HCT116 (cell line): ENCODE measurements around the gene ATOH8. TPM values are rescaled to one million over a fixed set of nuclear protein-coding genes. Genes with fewer than 3 reads are reported as not detected.

ENCODE experiments used
- ATAC-seq: fragments of 200-7000 bp; cut with Tn5 transposase; 2 replicates; pipeline ENCODE4 v1.9.1; 2020; ENCODE audit warnings: mild to moderate bottlenecking, moderate library complexity
- BruUV-seq: library from RNA; stranded (reverse); fragments of 400-500 nt; replicated peaks from 2 replicates; lab custom pipeline; 2021; lab: Mats Ljungman, UMichigan
- CTCF ChIA-PET: fragments of 300-600 bp; sonication (Branson Sonifier 250); formaldehyde crosslinking; loops from one replicate; lab custom pipeline; 2021; ENCODE audit warnings: antibody characterized with exemption; lab: Charles Lee
- POLR2A ChIA-PET: fragments of 300-600, 350-600 bp; sonication (Branson Sonifier 250); formaldehyde crosslinking; loops from one replicate; lab custom pipeline; 2021; ENCODE audit warnings: antibody characterized with exemption; lab: Charles Lee
- RAD21 ChIA-PET, 2 experiments: fragments of 300-600 bp; sonication (Branson Sonifier 250); formaldehyde crosslinking; loops; one replicate each; lab custom pipeline; 2023; ENCODE audit warnings: low total read pairs in 2 of 2; ENCODE audit not compliant: uncharacterized antibody in 2 of 2, unreplicated experiment in 2 of 2, low non-redundant PET in 1 of 2; lab: Charles Lee
- DNase-seq: peaks from one replicate; pipeline ENCODE4 v3.0.0-alpha.2; 2010; ENCODE audit warnings: low read depth, low spot score
- H2AFZ ChIP-seq: fragments of 200-600 bp; shearing (Covaris generic), sonication (generic); 2 replicates; pipeline ENCODE4 v1.6.1; 2017; ENCODE audit warnings: low read depth, mixed run types, mixed read lengths, antibody characterized with exemption, low read length; ENCODE audit not compliant: poor library complexity, severe bottlenecking
- H3K27ac ChIP-seq: 2 replicates; pipeline ENCODE4 v1.5.1; 2012; ENCODE audit warnings: low read depth, low read length
- H3K27me3 ChIP-seq: fragments of 200-600 bp; sonication (generic); 2 replicates; pipeline ENCODE4 v1.6.1; 2016; ENCODE audit warnings: mixed run types, low read length, mixed read lengths; ENCODE audit not compliant: insufficient read depth
- H3K36me3 ChIP-seq, 2 experiments: fragments of 200-500 bp in 1 of 2; fragments of 200-600 bp in 1 of 2; sonication (Bioruptor generic) in 1 of 2; sonication (generic) in 1 of 2; 2 replicates each; pipeline versions ENCODE4 v1.5.1 to v1.6.1; 2014 to 2016; ENCODE audit warnings: low read length in 2 of 2, inconsistent platforms in 1 of 2, mixed read lengths in 1 of 2, mixed run types in 1 of 2; ENCODE audit not compliant: insufficient read depth in 2 of 2, control insufficient read depth in 1 of 2
- H3K4me1 ChIP-seq, 2 experiments: fragments of 200-600 bp in 1 of 2; sonication (generic) in 1 of 2; 2 replicates each; pipeline versions ENCODE4 v1.5.1 to v1.6.1; 2012 to 2017; ENCODE audit warnings: low read length in 2 of 2, inconsistent platforms in 1 of 2, mild to moderate bottlenecking in 1 of 2, mixed read lengths in 1 of 2, mixed run types in 1 of 2, moderate library complexity in 1 of 2; ENCODE audit not compliant: insufficient read depth in 2 of 2, control insufficient read depth in 1 of 2
- H3K4me2 ChIP-seq: fragments of 200-600 bp; sonication (generic); 2 replicates; pipeline ENCODE4 v1.6.1; 2017; ENCODE audit warnings: mixed run types, low read length, mixed read lengths
- H3K4me3 ChIP-seq, 2 experiments: fragments of 200-600 bp in 1 of 2; sonication (generic) in 1 of 2; replicated peaks in 1 of 2; 2 replicates each; pipeline ENCODE4 v1.5.1; 2011 to 2016; ENCODE audit warnings: low read length in 2 of 2, control low read depth in 1 of 2, low read depth in 1 of 2, mild to moderate bottlenecking in 1 of 2, mixed read lengths in 1 of 2, mixed run types in 1 of 2
- H3K79me2 ChIP-seq: fragments of 200-600 bp; sonication (generic); 2 replicates; pipeline ENCODE4 v1.6.1; 2017; ENCODE audit warnings: mild to moderate bottlenecking, mixed run types, low read length, moderate library complexity, mixed read lengths; ENCODE audit not compliant: insufficient read depth
- H3K9ac ChIP-seq: fragments of 200-600 bp; sonication (generic); 2 replicates; pipeline ENCODE4 v1.6.1; 2016; ENCODE audit warnings: low read length, mixed read lengths
- H3K9me2 ChIP-seq: fragments of 200-600 bp; sonication (generic), shearing (Covaris generic); 2 replicates; pipeline ENCODE4 v1.6.1; 2017; ENCODE audit warnings: mixed run types, mild to moderate bottlenecking, moderate library complexity; ENCODE audit not compliant: insufficient read depth
- H3K9me3 ChIP-seq, 2 experiments: fragments of 200-500 bp in 1 of 2; fragments of 200-600 bp in 1 of 2; sonication (Bioruptor generic) in 1 of 2; sonication (generic) in 1 of 2; 2 replicates each; pipeline ENCODE4 v1.6.1; 2014 to 2017; ENCODE audit warnings: low read length in 2 of 2, mixed read lengths in 2 of 2, inconsistent platforms in 1 of 2, low read depth in 1 of 2, mild to moderate bottlenecking in 1 of 2, mixed run types in 1 of 2, moderate library complexity in 1 of 2; ENCODE audit not compliant: control insufficient read depth in 1 of 2, insufficient read depth in 1 of 2
- H4K20me1 ChIP-seq: fragments of 200-600 bp; sonication (generic), shearing (Covaris generic); 2 replicates; pipeline ENCODE4 v1.6.1; 2017; ENCODE audit warnings: mixed run types, mild to moderate bottlenecking, moderate library complexity; ENCODE audit not compliant: insufficient read depth
- CBX3 ChIP-seq: IDR thresholded peaks from 2 replicates; pipeline ENCODE4 v1.6.1; 2012; ENCODE audit warnings: low read depth
- CEBPB ChIP-seq: IDR thresholded peaks from 2 replicates; pipeline ENCODE4 v1.6.1; 2012; ENCODE audit warnings: low read depth
- ELF1 ChIP-seq: IDR thresholded peaks from 2 replicates; pipeline ENCODE4 v1.6.1; 2012; ENCODE audit warnings: low read depth, borderline replicate concordance
- FOSL1 ChIP-seq: IDR thresholded peaks from 2 replicates; pipeline ENCODE4 v1.6.1; 2012; ENCODE audit warnings: low read depth
- JUND ChIP-seq: IDR thresholded peaks from 2 replicates; pipeline ENCODE4 v1.6.1; 2012
- POLR2A ChIP-seq: IDR thresholded peaks from 2 replicates; pipeline ENCODE4 v1.7.0; 2011; ENCODE audit warnings: borderline replicate concordance; ENCODE audit not compliant: insufficient read depth, insufficient read length; ENCODE audit errors: extremely low read depth
- POLR2AphosphoS5 ChIP-seq: IDR thresholded peaks from 2 replicates; pipeline ENCODE4 v1.6.1; 2011; ENCODE audit warnings: mild to moderate bottlenecking, low read depth, low read length, moderate library complexity
- SIN3A ChIP-seq: IDR thresholded peaks from 2 replicates; pipeline ENCODE4 v1.6.1; 2012; ENCODE audit warnings: low read depth
- SP1 ChIP-seq: IDR thresholded peaks from 2 replicates; pipeline ENCODE4 v1.6.1; 2012; ENCODE audit warnings: low read depth
- SRF ChIP-seq: IDR thresholded peaks from 2 replicates; pipeline ENCODE4 v1.6.1; 2012; ENCODE audit warnings: low read depth
- ZFX ChIP-seq: fragments of 450-650 bp; IDR thresholded peaks from 2 replicates; pipeline ENCODE4 v1.6.1; 2017
- intact Hi-C: fragments of 100-400 bp; cut with micrococcal nuclease; formaldehyde crosslinking; loops from 2 replicates; pipeline ENCODE4 v1.10.0; 2022
- total RNA-seq: library from RNA; stranded (reverse); gene quantifications from one replicate; pipeline ENCODE4 v1.2.1, GENCODE V29; 2021; ENCODE audit not compliant: unreplicated experiment
- TF ChIP-seq, protein P1 (sequence below): IDR thresholded peaks from 2 replicates; pipeline ENCODE4 v1.6.1; 2012
- TF ChIP-seq, protein P2 (sequence below), 3 experiments: fragments of 200-600 bp in 1 of 3; sonication (generic) in 1 of 3; IDR thresholded peaks in 2 of 3; conservative IDR thresholded peaks in 1 of 3; 2 replicates each; pipeline ENCODE4 v1.5.1; 2012 to 2017; ENCODE audit warnings: low read depth in 2 of 3, low read length in 2 of 3, antibody characterized with exemption in 1 of 3, borderline replicate concordance in 1 of 3, control low read depth in 1 of 3, mild to moderate bottlenecking in 1 of 3, mixed read lengths in 1 of 3, mixed run types in 1 of 3, moderate library complexity in 1 of 3; ENCODE audit not compliant: insufficient read depth in 1 of 3
- TF ChIP-seq, protein P3 (sequence below): IDR thresholded peaks from 2 replicates; pipeline ENCODE4 v1.6.1; 2012; ENCODE audit warnings: low read depth

Gene ATOH8
- total RNA-seq, 1 experiment from 2014 or later, result 0.74 TPM

DNA sequence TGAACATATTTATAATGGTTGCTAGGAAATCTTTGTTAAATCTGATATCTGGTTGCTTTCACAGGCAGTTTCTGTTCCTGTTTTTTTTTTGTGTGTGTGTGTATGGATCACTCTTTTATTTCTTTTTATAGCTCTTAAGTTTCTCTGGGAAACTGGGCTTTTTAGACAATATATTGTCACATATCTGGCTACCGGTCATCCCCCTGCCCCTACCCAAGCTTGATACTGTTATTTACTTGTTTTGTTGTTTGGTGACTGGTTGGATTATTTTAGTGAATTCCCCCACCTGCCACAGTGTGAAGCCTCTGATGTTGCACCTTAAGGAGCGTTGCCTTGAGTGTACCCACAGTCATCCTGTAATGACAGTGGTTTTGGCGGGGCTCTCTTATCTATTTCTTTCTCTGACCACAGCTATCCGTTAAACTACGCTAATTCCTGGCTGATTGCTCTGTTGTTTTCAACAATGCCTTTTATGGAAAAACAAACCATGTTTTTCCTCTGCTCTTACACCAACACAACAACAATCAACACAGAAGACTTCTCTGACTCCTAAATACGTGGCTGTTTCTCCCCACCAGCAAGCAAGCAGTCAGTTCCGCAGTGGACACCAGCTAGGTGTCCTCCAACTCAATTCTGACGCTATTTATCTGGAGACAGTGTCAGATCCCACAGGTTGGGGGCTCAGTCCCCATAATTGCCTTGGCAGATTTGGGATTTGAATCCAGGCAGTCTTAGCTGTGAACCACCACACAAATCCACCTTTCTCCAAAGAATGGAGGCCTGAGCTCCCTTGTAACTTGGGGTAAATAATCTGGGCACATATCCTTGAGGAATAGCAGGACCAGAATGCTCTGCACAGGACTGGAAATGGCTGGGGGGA is 48.8 kb upstream of the ATOH8 start:
- Histone ChIP-seq H3K27me3 (no peaks in the 10 kb centered on the region), H3K4me1 (peaks cover 17 to 39% of the 10 kb centered on the region in 2 experiments), H3K27ac (no peak overlapping the region), H3K36me3 (no peaks in the 10 kb centered on the region), H3K9me3 (no peaks in the 10 kb centered on the region), H3K9me2 (no peaks in the 10 kb centered on the region), H3K9ac (no peak overlapping the region), H3K4me2 (no peak overlapping the region), H3K4me3 (no peak overlapping the region), H3K79me2 (no peaks in the 10 kb centered on the region), H2AFZ (no peak overlapping the region), H4K20me1 (no peaks in the 10 kb centered on the region)
- intact Hi-C loops, result no loop called here
- ChIA-PET RAD21 (no interaction called here), CTCF (interaction anchor here (1.4 to 4.6 kb wide), 4 partner anchors 25 to 68 kb away, joined by 3 to 33 read pairs (median 17); no protein-coding TSS in a partner anchor), POLR2A (interaction anchor here (1.0 kb wide), 1 partner anchor 68 kb away, joined by 3 read pairs; no protein-coding TSS in a partner anchor)
- no peak for TF ChIP-seq POLR2A
- TF ChIP-seq, protein P1, sequence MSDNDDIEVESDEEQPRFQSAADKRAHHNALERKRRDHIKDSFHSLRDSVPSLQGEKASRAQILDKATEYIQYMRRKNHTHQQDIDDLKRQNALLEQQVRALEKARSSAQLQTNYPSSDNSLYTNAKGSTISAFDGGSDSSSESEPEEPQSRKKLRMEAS, result no peak
- no peak for TF ChIP-seq FOSL1
- no peak for TF ChIP-seq ELF1
- no peak for TF ChIP-seq CEBPB
- no peak for ATAC-seq
- BruUV-seq, result no TSS peak
- no peak for DNase-seq

DNA sequence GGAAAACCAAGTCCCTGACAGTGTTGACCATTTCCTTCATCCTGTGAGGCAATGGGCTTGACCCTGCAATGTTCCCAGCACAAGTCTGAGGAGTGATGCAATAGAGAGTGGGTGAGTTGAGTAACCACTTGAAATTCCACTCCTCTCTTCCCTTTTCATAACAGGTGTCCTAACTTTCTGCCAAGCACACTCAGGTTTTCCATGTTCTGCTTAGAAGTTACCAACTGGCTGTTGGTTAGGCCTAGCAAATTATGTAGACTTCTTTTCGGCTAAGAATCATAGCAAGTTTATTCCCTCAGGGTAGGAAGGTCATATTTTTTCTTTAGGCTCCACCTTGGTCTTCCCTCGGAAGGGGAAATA is 48.1 kb upstream of the ATOH8 start:
- no peaks in the 10 kb centered on the region for H3K27me3 ChIP-seq
- no TSS peak for BruUV-seq
- no peaks in the 10 kb centered on the region for H3K36me3 ChIP-seq
- H4K20me1 ChIP-seq, result no peaks in the 10 kb centered on the region
- no peaks in the 10 kb centered on the region for H3K79me2 ChIP-seq
- no peak overlapping the region for H3K9ac ChIP-seq
- H3K4me3 ChIP-seq, result no peak overlapping the region
- no peak overlapping the region for H3K27ac ChIP-seq
- H3K4me2 ChIP-seq, result no peak overlapping the region
- no peak overlapping the region for H2AFZ ChIP-seq
- intact Hi-C loops, result no loop called here
- no peaks in the 10 kb centered on the region for H3K9me3 ChIP-seq
- ChIA-PET POLR2A (no interaction called here), RAD21 (no interaction called here), CTCF (interaction anchor here (1.4 to 4.6 kb wide), 3 partner anchors 26 to 68 kb away, joined by 3 to 33 read pairs (median 29); no protein-coding TSS in a partner anchor)
- ATAC-seq, result no peak
- H3K4me1 ChIP-seq, result peaks cover 17 to 39% of the 10 kb centered on the region in 2 experiments
- peak; percentile 66 for DNase-seq
- no peaks in the 10 kb centered on the region for H3K9me2 ChIP-seq
- TF ChIP-seq, protein P2, sequence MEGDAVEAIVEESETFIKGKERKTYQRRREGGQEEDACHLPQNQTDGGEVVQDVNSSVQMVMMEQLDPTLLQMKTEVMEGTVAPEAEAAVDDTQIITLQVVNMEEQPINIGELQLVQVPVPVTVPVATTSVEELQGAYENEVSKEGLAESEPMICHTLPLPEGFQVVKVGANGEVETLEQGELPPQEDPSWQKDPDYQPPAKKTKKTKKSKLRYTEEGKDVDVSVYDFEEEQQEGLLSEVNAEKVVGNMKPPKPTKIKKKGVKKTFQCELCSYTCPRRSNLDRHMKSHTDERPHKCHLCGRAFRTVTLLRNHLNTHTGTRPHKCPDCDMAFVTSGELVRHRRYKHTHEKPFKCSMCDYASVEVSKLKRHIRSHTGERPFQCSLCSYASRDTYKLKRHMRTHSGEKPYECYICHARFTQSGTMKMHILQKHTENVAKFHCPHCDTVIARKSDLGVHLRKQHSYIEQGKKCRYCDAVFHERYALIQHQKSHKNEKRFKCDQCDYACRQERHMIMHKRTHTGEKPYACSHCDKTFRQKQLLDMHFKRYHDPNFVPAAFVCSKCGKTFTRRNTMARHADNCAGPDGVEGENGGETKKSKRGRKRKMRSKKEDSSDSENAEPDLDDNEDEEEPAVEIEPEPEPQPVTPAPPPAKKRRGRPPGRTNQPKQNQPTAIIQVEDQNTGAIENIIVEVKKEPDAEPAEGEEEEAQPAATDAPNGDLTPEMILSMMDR (IDR thresholded peaks at IDR 0.05 in 2 of 3, conservative IDR thresholded peaks at IDR 0.05 in 1 of 3; ENCODE audit: borderline replicate concordance in 1 of 3, insufficient read depth in 1 of 3, low read depth in 2 of 3, low read length in 2 of 3), result no peak
- TF ChIP-seq SRF, result 0 out of 2 replicates have a peak, but pooled peaks have one; percentile 35
- TF ChIP-seq, protein P3, sequence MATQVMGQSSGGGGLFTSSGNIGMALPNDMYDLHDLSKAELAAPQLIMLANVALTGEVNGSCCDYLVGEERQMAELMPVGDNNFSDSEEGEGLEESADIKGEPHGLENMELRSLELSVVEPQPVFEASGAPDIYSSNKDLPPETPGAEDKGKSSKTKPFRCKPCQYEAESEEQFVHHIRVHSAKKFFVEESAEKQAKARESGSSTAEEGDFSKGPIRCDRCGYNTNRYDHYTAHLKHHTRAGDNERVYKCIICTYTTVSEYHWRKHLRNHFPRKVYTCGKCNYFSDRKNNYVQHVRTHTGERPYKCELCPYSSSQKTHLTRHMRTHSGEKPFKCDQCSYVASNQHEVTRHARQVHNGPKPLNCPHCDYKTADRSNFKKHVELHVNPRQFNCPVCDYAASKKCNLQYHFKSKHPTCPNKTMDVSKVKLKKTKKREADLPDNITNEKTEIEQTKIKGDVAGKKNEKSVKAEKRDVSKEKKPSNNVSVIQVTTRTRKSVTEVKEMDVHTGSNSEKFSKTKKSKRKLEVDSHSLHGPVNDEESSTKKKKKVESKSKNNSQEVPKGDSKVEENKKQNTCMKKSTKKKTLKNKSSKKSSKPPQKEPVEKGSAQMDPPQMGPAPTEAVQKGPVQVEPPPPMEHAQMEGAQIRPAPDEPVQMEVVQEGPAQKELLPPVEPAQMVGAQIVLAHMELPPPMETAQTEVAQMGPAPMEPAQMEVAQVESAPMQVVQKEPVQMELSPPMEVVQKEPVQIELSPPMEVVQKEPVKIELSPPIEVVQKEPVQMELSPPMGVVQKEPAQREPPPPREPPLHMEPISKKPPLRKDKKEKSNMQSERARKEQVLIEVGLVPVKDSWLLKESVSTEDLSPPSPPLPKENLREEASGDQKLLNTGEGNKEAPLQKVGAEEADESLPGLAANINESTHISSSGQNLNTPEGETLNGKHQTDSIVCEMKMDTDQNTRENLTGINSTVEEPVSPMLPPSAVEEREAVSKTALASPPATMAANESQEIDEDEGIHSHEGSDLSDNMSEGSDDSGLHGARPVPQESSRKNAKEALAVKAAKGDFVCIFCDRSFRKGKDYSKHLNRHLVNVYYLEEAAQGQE, result no peak
- TF ChIP-seq CEBPB, result peak; percentile 100
- TF ChIP-seq SIN3A, result no peak; the same call in 1 of the 2 replicates
- peak; percentile 92 for TF ChIP-seq SP1
- TF ChIP-seq FOSL1, result peak; percentile 73
- peak; percentile 72 for TF ChIP-seq POLR2AphosphoS5
- TF ChIP-seq ZFX, result no peak
- TF ChIP-seq, protein P1, result peak; percentile 71; the same call in 1 of the 2 replicates
- peak; percentile 85 for TF ChIP-seq JUND
- TF ChIP-seq CBX3, result peak; percentile 74; the same call in 1 of the 2 replicates
